Body of pancreas (tissue), 4 donors: ENCODE data around the gene ALKBH7. TPM values are rescaled to one million over a fixed set of nuclear protein-coding genes. Genes with fewer than 3 reads are reported as not detected.
"Not testable (repeated sequence)": the region's sequence is repeated elsewhere in the genome, so short reads cannot be mapped to it uniquely, and the experiment has no call there.

ENCODE experiments used
- ATAC-seq: fragments of 150-250 bp; one replicate; pipeline ENCODE4 v1.9.1; 2016
- DNase-seq, 4 donors: peaks; one replicate each; pipeline ENCODE4 v3.0.0-alpha.2; 2019
- H3K27ac ChIP-seq, 4 donors: fragments of 200-600 bp; sonication (generic); 1 replicate in 3 of 4; 2 replicates in 1 of 4; pipeline versions ENCODE4 v1.5.1 to v1.6.1; 2016 to 2019; ENCODE audit warnings: mild to moderate bottlenecking in 1 of 4, mixed read lengths in 1 of 4, moderate library complexity in 1 of 4
- H3K27me3 ChIP-seq, 2 donors: fragments of 200-600 bp; sonication (generic); one replicate each; pipeline ENCODE4 v1.6.0; 2016; ENCODE audit warnings: mild to moderate bottlenecking in 1 of 2
- H3K36me3 ChIP-seq, 2 donors: fragments of 200-600 bp; sonication (generic); replicated peaks in 1 of 2; 2 replicates each; pipeline ENCODE4 v1.5.1; 2016; ENCODE audit warnings: low read depth in 2 of 2; ENCODE audit not compliant: insufficient read depth in 1 of 2
- H3K4me1 ChIP-seq: fragments of 200-600 bp; sonication (generic); one replicate; pipeline ENCODE4 v1.6.0; 2016
- H3K4me3 ChIP-seq, 2 donors: fragments of 200-600 bp; sonication (generic); 1 replicate in 1 of 2; 2 replicates in 1 of 2; pipeline ENCODE4 v1.5.1; 2016 to 2019
- H3K9me3 ChIP-seq, 3 donors: fragments of 200-600 bp; sonication (generic); 1 replicate in 2 of 3; 2 replicates in 1 of 3; pipeline ENCODE4 v1.5.1; 2016
- CTCF ChIP-seq, 7 experiments: fragments of 450-650 bp in 4 of 7; fragments of 200-600 bp in 3 of 7; sonication (generic) in 3 of 7; IDR thresholded peaks; one replicate each; pipeline ENCODE4 v1.5.1; 2016 to 2019; ENCODE audit warnings: antibody characterized with exemption in 7 of 7
- POLR2A ChIP-seq, 3 donors: fragments of 450-650 bp; IDR thresholded peaks; one replicate each; pipeline ENCODE4 v1.6.1; 2016; ENCODE audit warnings: antibody characterized with exemption in 3 of 3, mild to moderate bottlenecking in 2 of 3
- WGBS, 2 donors: methylation state at CpG; one replicate each; pipeline ENCODE4 v1.1.5; 2017; 5-methylcytosine and 5-hydroxymethylcytosine counted together
- intact Hi-C: fragments of 100-400 bp; cut with DNase I; formaldehyde crosslinking; loops from one replicate; pipeline ENCODE4 v1.15.1; 2023
- total RNA-seq, 2 donors: library from RNA; depleted of rRNA; stranded (reverse); fragments of >200 nt; gene quantifications; one replicate each; pipeline ENCODE4 v1.1.0, GENCODE V29; 2016

The ALKBH7 gene
- total RNA-seq, 2 donors from 2014 or later, result 41.2 to 64.6 TPM

GRCh38 chr19:6352381-6353165, 20.0 kb upstream of the ALKBH7 start:
- DNase-seq (no peak), ATAC-seq (no peak)
- WGBS, 2 donors, result 80 to 93% methylated on average over 2 of the region's 2 CpGs
- Histone ChIP-seq H3K4me1 (no peaks in the 10 kb centered on the region), H3K36me3 (no peaks in the 10 kb centered on the region), H3K27ac (no peak overlapping the region), H3K4me3 (no peak overlapping the region), H3K9me3 (no peaks in the 10 kb centered on the region), H3K27me3 (no peaks in the 10 kb centered on the region)
- intact Hi-C loops, result no loop called here
- TF ChIP-seq POLR2A (IDR thresholded peaks at IDR 0.05), result no peak
- TF ChIP-seq CTCF (IDR thresholded peaks at IDR 0.05), result no peak

GRCh38 chr19:6354098-6354674, 18.4 kb upstream of the ALKBH7 start:
- 49 to 57% methylated on average over 4 of the region's 4 CpGs for WGBS, 2 donors
- Histone ChIP-seq H3K9me3 (no peaks in the 10 kb centered on the region), H3K27ac (no peak overlapping the region), H3K36me3 (no peaks in the 10 kb centered on the region), H3K27me3 (no peaks in the 10 kb centered on the region), H3K4me3 (no peak overlapping the region), H3K4me1 (no peaks in the 10 kb centered on the region)
- TF ChIP-seq CTCF (IDR thresholded peaks at IDR 0.05), result peak in 4 of 7 experiments; percentile 11 to 33 (median 30)
- no peak for TF ChIP-seq POLR2A (IDR thresholded peaks at IDR 0.05)
- intact Hi-C loops, result no loop called here
- ATAC-seq (no peak), DNase-seq (no peak)

- H3K4me3 ChIP-seq, H3K27ac ChIP-seq, ATAC-seq, H3K36me3 ChIP-seq, H3K9me3 ChIP-seq, intact Hi-C loops, DNase-seq, H3K27me3 ChIP-seq, H3K4me1 ChIP-seq: not testable (repeated sequence)
- 69 to 94% methylated on average over 3 to 15 of the region's 46 CpGs for WGBS, 2 donors
Observed at GRCh38 chr19:6355321-6356040, 17.1 kb upstream of the ALKBH7 start.

GRCh38 chr19:6357174-6357573, 15.4 kb upstream of the ALKBH7 start:
- no peaks in the 10 kb centered on the region for H3K9me3 ChIP-seq
- no peak for TF ChIP-seq CTCF (IDR thresholded peaks at IDR 0.05)
- no peak for TF ChIP-seq POLR2A (IDR thresholded peaks at IDR 0.05)
- H3K4me1 ChIP-seq, result peaks cover 5% of the 10 kb centered on the region
- no peak for DNase-seq
- no peak overlapping the region for H3K27ac ChIP-seq
- 82 to 84% methylated on average over 13 to 14 of the region's 14 CpGs for WGBS, 2 donors
- intact Hi-C loops, result no loop called here
- ATAC-seq, result no peak
- no peaks in the 10 kb centered on the region for H3K27me3 ChIP-seq
- H3K4me3 ChIP-seq, result no peak overlapping the region
- H3K36me3 ChIP-seq, result no peaks in the 10 kb centered on the region

- Histone ChIP-seq H3K36me3 (no peaks in the 10 kb centered on the region), H3K4me1 (peaks cover 13% of the 10 kb centered on the region), H3K27ac (no peak overlapping the region), H3K9me3 (no peaks in the 10 kb centered on the region), H3K4me3 (no peak overlapping the region), H3K27me3 (no peaks in the 10 kb centered on the region)
- DNase-seq, result no peak
- intact Hi-C loops, result no loop called here
- no peak for ATAC-seq
- TF ChIP-seq CTCF (IDR thresholded peaks at IDR 0.05) (no peak), POLR2A (IDR thresholded peaks at IDR 0.05) (no peak)
- 46 to 48% methylated on average over 9 of the region's 9 CpGs for WGBS, 2 donors
Observed at GRCh38 chr19:6358003-6358402, 14.6 kb upstream of the ALKBH7 start.
